ENCODE results near the gene SPINT1.

The SPINT1 gene

DNA sequence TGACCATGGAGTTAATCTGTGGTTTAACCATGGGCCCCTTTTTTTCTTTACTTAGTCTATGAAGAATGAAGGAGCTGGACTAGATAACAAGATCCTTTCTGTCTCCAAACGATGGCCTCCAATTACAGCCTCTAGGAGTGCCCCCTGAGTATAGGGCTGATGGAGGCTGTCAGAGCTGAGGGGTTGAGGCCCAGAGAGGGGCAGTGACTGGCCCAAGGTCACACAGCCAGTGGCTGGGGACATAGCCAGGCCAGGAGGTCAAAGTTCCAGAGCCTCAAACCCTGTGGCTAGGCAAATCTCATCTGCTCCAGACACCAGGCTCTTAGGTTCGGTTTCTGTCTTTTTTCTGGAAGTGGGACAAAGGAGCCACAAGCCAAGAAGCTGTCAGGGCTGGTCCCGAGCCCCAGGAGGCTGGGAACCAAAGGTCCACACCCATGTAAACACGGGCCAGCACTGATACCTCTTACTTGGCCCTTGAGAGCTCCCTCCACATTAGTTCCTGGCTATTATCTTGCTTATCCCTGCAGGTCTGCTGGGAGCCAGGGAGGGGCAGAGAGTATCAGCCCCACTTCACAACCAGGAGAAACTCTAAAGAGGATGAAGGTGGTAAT is 19.9 kb downstream of the SPINT1 start:
- no peak for TF ChIP-seq CTCF (IDR thresholded peaks at IDR 0.05; ENCODE audit: control extremely low read depth, extremely low read depth, low read depth, missing control alignments)
- POLR2A ChIA-PET: no interaction called here
- DNase-seq (ENCODE audit: extremely low spot score): no peak
- CTCF ChIA-PET: interaction anchor here (0.6 to 1.1 kb wide), 2 partner anchors 53 to 215 kb away, joined by 3 read pairs; no protein-coding TSS in a partner anchor

GRCh38 chr15:40867199-40867598 is 23.4 kb downstream of the SPINT1 start:
- POLR2A ChIA-PET: no interaction called here
- CTCF ChIA-PET: interaction anchor here (17.9 kb wide), 1 partner anchor 23 kb away, joined by 294 read pairs; no protein-coding TSS in a partner anchor
- TF ChIP-seq CTCF (IDR thresholded peaks at IDR 0.05; ENCODE audit: control extremely low read depth, extremely low read depth, low read depth, missing control alignments): no peak
- no peak for DNase-seq (ENCODE audit: extremely low spot score)

- TF ChIP-seq CTCF (IDR thresholded peaks at IDR 0.05; ENCODE audit: control extremely low read depth, extremely low read depth, low read depth, missing control alignments): no peak
- ChIA-PET POLR2A (interaction anchor here (0.8 to 3.4 kb wide), 3 partner anchors 8 to 24 kb away, joined by 3 to 12 read pairs (median 4); partner anchors contain the start of gene VPS18), CTCF (interaction anchor here (0.7 to 17.9 kb wide), 7 partner anchors 11 to 302 kb away, joined by 3 to 294 read pairs (median 43); partner anchors contain the start of gene VPS18)
- DNase-seq (ENCODE audit: extremely low spot score): no peak
These were observed 25.8 kb downstream of the SPINT1 start for GRCh38 chr15:40869686-40870085.

DNA sequence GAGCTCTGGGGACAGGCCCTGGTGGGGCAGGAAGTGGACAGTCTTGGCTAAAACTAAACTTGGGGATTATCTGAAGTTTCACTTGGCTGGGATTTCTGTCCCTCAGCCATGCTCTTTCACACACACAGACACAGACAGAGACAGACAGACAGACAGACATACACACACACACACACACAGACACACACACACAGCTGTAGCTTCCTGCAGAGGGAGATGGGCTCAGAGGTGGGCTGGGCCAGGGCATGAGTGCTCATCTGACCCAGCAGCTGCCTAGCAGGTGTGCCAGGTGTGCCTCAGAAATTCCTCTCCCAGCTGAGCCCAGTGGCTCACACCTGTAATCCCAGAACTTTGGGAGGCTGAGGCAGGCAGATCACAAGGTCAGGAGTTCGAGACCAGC is 26.9 kb downstream of the SPINT1 start:
- TF ChIP-seq CTCF (IDR thresholded peaks at IDR 0.05; ENCODE audit: control extremely low read depth, extremely low read depth, low read depth, missing control alignments): no peak
- CTCF ChIA-PET: interaction anchor here (0.8 to 17.9 kb wide), 7 partner anchors 10 to 72 kb away, joined by 3 to 294 read pairs (median 43); partner anchors contain the start of gene VPS18
- POLR2A ChIA-PET: interaction anchor here (0.5 to 3.4 kb wide), 4 partner anchors 9 to 24 kb away, joined by 3 to 12 read pairs (median 7); partner anchors contain the start of gene VPS18
- DNase-seq (ENCODE audit: extremely low spot score): no peak

DNA sequence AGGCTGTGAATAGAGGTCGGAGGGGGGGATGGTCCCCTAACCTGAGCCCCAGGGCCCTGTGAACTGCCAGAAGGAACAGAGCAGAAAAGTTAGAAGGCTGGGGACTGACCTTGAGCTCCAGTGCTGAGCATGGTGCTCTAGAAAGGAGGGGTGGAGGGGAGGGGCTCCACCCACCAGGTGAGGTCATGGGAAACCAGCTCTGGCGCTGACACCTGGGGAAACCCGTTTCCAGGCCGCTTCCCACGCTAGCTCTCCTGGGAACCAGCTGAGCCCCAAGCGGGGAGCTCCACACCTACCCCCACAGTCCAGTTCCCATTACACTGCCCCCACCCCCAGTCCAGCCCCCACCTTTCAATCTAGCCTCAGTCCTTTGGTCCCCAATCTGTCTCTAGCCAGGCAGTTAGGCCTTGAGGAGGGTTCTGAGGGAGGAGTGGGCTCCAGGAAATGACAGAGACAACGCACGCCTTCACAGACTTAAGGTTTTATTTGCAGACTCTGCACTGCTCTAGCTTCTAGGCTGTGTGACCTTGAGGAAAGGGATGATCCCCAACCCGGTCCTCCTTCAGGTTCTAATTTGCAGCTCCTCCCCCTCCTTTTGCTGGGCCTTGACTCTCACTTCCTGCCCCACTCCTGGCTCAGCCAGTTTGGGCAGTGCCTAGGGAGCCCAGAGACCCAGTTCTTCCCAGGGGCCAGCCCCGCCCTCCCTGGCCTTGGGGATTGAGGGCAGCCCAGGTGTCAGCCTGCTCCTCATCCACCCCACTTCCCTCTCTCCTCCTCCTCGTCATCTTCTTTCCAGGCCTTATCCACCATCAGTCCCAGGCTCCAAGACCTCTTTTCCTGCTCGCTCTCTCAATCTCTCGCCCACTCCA is 28.1 kb downstream of the SPINT1 start:
- DNase-seq (ENCODE audit: extremely low spot score): peak; percentile 85
- CTCF ChIA-PET: interaction anchor here (0.8 to 17.9 kb wide), 8 partner anchors 8 to 71 kb away, joined by 3 to 294 read pairs (median 40); partner anchors contain the start of gene VPS18
- TF ChIP-seq CTCF (IDR thresholded peaks at IDR 0.05; ENCODE audit: control extremely low read depth, extremely low read depth, low read depth, missing control alignments): no peak
- POLR2A ChIA-PET: interaction anchor here (0.5 to 3.4 kb wide), 6 partner anchors 10 to 360 kb away, joined by 5 to 16 read pairs (median 7); partner anchors contain the start of gene VPS18

Measured in GM10248 (cell line).